Measurements from ENCODE around the gene CORO2B.

CORO2B gene

DNA sequence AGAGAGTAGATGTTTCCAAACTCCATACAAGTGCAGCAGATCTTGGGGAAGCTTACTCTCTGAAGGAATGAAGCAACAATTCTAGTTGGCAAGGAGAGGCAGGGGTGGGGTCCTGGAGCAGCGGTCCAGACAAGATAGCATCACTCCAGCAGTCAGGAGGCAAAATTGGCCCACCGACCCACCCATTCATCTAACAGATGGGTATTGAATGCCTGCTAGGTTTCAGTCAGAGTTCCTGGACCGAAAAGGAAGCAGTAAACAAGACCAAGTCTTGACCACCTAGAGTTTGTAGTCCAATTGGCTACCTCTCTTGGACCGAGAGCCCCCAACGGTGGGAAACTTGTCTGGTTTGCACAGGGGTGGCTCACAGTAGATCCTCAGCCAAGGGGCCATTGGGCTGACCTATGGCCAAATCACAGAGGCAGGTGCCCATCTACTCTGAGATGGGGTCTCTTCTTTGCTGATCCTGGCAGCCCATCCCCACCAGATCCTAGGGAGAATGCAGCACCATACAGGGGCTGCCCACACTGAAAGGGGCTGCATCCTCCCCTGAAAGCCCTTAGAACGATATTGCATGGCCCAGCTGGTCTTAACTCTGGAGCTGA lies 74.3 kb downstream of the CORO2B start:
- DNase-seq, result no peak

- no peak for DNase-seq
These were observed 75.0 kb downstream of the CORO2B start for GRCh38 chr15:68653801-68654200.

GRCh38 chr15:68654786-68655560 lies 76.2 kb downstream of the CORO2B start:
- no peak for DNase-seq

DNA sequence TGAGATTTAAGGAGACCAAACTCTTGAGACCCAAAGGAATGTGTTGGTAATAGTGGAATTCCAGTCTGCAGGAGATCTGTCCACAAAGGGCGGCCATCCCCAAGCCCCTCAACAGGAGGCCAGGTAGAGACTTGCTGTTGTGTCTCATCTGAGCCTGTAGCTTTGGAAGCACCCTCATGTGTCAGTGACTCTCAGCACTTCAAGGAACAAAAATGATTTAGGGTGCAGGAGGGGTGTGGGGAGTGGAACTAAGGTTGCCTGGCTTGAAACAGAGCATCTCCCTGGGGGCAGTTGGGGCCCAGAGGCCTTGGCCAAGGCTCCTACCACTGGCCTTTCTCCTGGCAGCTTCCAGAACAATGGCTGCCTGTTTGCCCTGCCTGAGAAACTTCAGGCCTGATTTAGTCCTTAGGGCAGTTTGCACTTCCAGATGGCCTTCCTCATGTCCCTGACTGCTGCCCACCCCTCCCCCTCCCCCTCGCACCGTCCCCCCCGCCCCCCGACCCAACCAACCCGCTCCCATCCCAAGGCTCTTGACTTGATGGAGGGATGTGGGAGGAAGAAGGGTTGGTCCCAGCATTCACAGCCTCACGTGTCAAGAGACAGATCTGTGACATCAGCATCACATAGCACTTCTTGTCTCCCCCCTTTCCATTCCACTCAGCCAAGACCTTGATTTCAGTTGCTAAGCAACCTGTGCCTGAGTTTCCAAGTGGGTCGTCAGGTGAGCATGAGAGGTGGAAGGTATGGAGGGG lies 77.1 kb downstream of the CORO2B start:
- DNase-seq, result no peak

DNA sequence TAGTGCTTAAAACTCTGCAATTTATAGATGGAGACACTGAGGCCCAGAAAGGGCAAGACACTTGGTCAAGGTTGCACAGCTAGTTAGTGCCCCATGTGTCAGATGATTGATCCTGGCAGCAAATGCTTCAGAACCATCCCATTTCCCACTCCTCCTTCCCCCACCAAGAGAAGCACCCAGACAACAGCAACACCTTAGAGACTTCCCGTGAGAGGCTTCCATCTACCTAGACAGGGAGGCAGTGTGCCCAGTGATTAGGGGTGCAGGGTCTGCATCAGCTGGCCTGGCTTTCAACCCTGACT lies 77.6 kb downstream of the CORO2B start:
- no peak for DNase-seq

DNA sequence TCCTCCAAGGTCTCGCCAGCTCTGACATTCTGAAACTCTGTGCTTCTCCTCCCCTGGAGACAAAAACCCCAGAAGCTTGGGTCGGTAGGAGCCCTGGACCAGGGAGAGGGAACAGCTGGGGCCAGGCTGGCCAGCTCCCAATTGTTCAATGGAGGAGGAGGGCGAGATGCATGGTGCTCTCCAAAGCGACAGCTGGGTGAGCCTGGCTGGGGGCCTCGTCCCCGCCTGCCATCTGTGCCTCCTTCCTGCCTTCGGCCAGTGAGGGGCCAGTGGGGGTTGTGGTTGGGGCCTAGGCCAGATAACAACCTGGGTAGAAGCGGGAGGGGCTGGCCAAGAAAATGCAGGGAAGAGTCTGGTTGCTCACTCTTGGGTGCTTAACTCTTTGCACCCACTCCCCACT lies 79.4 kb downstream of the CORO2B start:
- no peak for DNase-seq

GRCh38 chr15:68658641-68659358 lies 80.0 kb downstream of the CORO2B start:
- no peak for DNase-seq

GRCh38 chr15:68663526-68663925 lies 84.7 kb downstream of the CORO2B start:
- DNase-seq, result no peak

- DNase-seq, result no peak
These were observed 87.5 kb downstream of the CORO2B start for GRCh38 chr15:68666120-68666811.

- no peak for DNase-seq
These were observed 88.1 kb downstream of the CORO2B start for GRCh38 chr15:68666812-68667450.

DNA sequence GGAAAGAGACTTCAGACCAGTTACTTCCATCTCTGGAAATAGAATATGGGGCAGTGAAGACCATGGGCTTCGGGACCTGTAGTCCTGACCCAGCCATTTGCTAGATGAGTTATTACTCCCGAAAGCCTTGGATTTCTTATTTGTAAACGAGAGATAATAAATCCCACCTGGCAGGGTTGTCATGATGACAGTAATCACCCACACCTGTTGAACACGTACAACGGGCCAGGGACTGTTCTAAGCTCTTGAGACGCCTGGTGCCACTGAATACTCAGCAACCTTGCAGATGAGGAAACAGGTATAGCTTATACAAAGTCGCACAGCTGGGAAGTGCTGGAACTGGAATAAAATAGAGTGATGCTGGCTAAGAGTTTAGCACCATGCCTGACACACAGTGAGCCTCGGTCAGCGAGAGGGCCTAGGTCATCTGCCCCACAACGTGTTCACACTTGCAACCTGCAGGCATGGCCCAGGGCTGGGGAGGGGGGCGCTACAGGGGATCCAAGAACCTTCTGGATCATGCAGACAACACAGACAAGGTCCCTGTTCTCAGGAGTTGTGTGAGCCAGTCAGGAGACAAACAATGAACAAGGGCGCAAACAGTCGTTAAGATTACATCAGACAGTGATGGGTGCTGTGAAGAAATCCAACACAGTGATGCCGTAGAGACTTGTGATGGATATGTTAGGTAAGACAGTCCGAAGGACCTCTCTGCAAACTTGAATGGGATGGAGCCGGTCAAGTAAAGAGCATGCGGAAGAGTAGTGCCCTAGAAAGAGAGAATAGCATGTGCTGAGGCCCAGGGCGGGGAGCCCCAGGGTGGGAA lies 89.2 kb downstream of the CORO2B start:
- DNase-seq, result no peak

GRCh38 chr15:68668926-68669600 lies 90.3 kb downstream of the CORO2B start:
- DNase-seq, result no peak

DNA sequence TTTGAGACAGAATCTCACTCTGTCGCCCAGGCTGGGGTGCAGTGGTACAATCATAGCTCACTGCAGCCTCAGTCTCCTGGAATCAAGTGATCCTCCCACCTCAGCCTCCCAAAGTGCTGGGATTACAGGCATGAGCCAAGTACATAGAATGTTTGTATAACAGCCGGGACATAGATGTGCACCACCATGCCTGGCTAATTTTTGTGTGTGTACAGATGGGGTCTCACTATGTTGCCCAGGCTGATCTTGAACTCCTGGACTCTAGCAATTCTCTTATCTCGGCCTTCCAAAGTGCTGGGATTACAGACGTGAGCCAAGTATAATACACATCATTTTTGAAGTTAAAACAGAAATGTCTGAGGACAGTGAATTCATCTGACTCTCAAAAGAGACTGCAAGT lies 93.5 kb downstream of the CORO2B start:
- no peak for DNase-seq

GRCh38 chr15:68672781-68673205 lies 94.0 kb downstream of the CORO2B start:
- DNase-seq, result no peak

- DNase-seq, result no peak
These were observed 96.2 kb downstream of the CORO2B start for GRCh38 chr15:68674975-68675374.

GRCh38 chr15:68676011-68676605 lies 97.3 kb downstream of the CORO2B start:
- DNase-seq, result no peak

GRCh38 chr15:68676926-68677325 lies 98.1 kb downstream of the CORO2B start:
- no peak for DNase-seq

DNA sequence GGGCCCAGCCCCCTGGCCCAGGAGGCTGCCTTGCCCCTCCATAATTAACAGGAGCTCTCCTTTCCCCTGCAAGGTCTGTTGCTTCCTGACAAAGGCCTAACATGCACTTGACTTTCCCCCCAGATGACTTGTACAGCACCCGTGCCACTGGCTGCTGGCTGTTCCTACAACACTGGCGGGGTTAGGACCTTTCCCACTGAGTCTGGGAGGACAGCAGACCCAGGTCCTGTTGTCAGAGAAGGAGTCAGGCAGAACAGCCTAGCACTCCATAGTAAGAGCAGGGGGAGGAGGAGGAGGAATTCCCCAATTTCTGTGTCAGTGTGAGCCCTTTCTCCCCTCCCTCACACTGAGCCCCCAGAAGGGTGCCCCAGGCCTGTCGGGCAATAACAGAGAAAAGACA lies 99.2 kb downstream of the CORO2B start:
- DNase-seq, result no peak

GRCh38 chr15:68678746-68679145 lies 100.0 kb downstream of the CORO2B start:
- DNase-seq, result no peak

DNA sequence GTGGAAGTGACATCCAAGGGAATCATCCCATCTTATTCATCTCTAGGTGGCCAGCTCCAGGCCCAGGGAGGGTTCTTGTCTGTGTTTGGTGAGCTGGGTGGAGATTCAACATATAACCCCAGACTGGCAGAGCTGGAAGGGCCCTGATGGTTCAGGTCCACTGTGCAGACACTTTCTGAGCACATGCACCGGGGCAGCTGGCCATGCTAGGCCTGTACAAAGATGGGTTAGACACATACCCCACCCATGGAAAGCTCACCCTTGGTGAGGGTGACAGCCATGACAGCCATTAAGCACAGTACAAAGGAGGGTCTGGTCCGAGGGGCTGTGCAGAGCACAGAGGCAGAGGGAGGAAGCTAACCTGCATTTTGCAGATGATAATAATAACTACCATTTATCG lies 100.4 kb downstream of the CORO2B start:
- no peak for DNase-seq

Measured in activated CD4-positive, alpha-beta T cell treated with anti-CD3 and anti-CD28 coated beads for 1 hour (primary cell).